DND-41 (cell line): ENCODE measurements around the gene MCM3.

ENCODE experiments used
- CTCF ChIP-seq: IDR thresholded peaks from 2 replicates; pipeline ENCODE4 v1.5.1; 2012; ENCODE audit warnings: borderline replicate concordance, low read length, moderate library complexity, mild to moderate bottlenecking; ENCODE audit not compliant: poor library complexity, severe bottlenecking; ENCODE audit errors: extremely low read depth
- EZH2 ChIP-seq: IDR thresholded peaks from 3 replicates; pipeline ENCODE4 v1.6.1; 2012; ENCODE audit warnings: borderline replicate concordance, low read depth, mild to moderate bottlenecking, moderate library complexity, low read length, inconsistent platforms; ENCODE audit not compliant: severe bottlenecking

- peak; percentile 86 for TF ChIP-seq CTCF
- no peak for TF ChIP-seq EZH2
Measured at GRCh38 chr6:52233975-52234823, 50.3 kb downstream of the MCM3 start.
